Measurements from ENCODE around the gene CDRT15L2. TPM values are rescaled to one million over a fixed set of nuclear protein-coding genes. Genes with fewer than 3 reads are reported as not detected.
"Not testable (repeated sequence)": the region's sequence is repeated elsewhere in the genome, so short reads cannot be mapped to it uniquely, and the experiment has no call there.

Gene CDRT15L2
- polyA plus RNA-seq, 4 donors, result not detected

DNA sequence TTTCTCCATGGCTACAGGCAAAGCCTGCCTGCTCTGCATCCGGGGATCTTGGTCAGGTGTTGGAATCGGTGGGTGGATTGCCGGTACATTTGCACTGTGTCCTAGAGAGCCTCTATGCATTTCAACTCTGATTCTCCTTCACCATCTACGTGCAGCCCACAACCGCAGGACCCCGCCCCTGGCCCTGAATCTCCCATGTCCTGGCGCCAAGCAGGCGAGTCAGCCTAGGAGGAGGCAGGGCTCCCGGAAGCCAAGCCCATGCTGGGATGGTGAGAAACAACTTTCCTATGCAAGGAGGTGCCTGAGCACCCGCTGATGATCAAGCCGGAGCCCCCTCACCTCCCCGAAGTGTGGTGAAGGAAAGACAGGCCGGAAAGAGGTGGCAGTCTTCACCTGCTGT lies 7.9 kb upstream of the CDRT15L2 start:
- DNase-seq (ENCODE audit: low read depth in 4 of 4, low spot score in 3 of 4), result not testable (repeated sequence)

GRCh38 chr17:20573216-20573615 lies 6.3 kb upstream of the CDRT15L2 start:
- DNase-seq (ENCODE audit: low read depth in 4 of 4, low spot score in 3 of 4), result not testable (repeated sequence)

GRCh38 chr17:20575071-20575470 lies 4.5 kb upstream of the CDRT15L2 start:
- DNase-seq (ENCODE audit: low read depth in 4 of 4, low spot score in 3 of 4), result not testable (repeated sequence)

DNA sequence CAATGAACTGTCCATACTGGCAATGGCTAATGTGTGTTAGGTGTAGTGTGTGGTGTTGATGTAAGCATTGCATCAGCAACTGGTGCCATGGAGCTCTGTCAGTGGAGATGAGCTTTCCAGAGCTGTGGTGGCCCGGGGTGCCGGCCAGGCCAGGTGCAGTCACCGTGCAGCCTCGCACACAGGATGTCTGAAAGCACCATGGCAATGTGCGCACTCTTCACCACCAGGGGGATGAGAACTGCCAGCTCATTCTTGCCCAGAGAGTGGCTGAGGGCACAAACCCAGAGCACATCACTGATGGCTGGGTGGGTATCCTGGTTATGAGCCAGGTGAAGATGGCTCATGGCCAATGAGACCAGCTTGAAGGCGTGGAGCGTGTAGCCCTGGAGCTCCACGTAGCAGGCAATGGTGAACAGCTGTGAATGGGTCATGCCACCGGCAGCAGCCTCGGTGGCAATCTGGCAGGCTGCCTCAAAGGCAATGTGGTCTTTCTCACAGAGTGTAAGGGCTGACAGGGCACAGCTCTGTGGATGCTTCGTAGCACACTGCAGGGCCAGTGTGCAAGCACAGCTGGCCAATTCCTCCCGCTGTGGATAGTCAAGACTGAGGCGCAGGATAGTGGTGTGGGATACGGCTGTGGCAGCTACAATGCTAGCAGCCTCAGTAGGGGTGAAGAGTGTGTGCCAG lies 4.5 kb downstream of the CDRT15L2 start:
- DNase-seq (ENCODE audit: low read depth in 4 of 4, low spot score in 3 of 4), result not testable (repeated sequence)

- peak in 1 of 4 donors; percentile 6 for DNase-seq (ENCODE audit: low read depth in 4 of 4, low spot score in 3 of 4)
Measured at GRCh38 chr17:20588744-20589453, 9.4 kb downstream of the CDRT15L2 start.

DNA sequence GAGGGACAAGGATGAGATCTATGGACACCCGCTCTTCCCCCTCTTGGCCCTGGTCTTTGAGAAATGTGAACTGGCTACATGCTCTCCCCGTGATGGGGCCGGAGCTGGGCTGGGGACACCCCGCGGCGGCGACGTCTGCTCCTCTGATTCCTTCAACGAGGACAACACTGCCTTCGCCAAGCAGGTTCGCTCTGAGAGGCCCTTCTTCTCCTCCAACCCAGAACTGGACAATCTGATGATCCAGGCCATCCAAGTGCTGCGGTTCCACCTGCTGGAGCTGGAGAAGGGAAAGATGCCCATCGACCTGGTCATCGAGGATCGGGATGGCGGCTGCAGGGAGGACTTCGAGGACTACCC lies 9.9 kb downstream of the CDRT15L2 start:
- DNase-seq (ENCODE audit: low read depth in 4 of 4, low spot score in 3 of 4), result not testable (repeated sequence)

- DNase-seq (ENCODE audit: low read depth in 4 of 4, low spot score in 3 of 4), result not testable (repeated sequence)
Measured at GRCh38 chr17:20591040-20591439, 11.5 kb downstream of the CDRT15L2 start.

DNA sequence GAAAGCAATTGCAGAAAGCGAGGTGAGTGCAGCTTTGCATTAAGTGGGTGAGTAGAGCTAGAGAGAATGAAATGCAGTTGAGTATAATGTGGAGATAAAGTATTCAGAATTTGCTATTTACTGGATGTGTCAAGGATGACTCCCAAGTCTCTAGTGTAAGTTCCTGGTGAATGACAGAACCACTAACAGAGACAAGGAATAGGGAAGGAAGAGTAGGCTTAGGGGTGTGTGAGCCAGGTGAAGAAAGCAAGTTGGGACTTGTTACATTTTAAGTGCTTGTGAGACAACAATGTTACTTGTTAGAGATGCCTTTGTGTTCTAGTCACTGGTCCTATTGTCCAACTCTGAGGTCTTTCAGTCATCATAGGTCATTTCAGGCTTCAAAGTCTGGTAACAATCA lies 26.0 kb downstream of the CDRT15L2 start:
- DNase-seq (ENCODE audit: low read depth in 4 of 4, low spot score in 3 of 4), result not testable (repeated sequence)

GRCh38 chr17:20609490-20609889 lies 30.0 kb downstream of the CDRT15L2 start:
- not testable (repeated sequence) for DNase-seq (ENCODE audit: low read depth in 4 of 4, low spot score in 3 of 4)

DNA sequence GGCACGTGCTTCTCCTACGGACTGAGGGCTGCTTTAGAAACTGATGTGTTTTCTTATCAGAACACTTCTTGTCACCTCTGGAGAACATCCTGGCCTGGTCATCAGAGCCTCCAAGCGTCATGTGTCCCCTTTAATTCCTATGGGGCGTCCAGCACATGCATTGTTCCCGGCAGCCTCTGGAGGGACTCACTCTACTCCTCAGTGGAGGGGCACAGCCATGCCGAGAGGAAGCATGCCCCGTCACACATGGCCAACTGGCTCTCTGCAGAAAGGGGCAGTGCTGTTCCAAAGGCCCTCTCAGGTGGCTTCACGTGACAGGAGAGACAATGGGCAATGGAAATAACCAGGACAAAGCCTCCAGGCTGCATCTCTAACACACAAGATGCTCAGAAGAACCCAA lies 31.8 kb downstream of the CDRT15L2 start:
- no peak for DNase-seq (ENCODE audit: low read depth in 4 of 4, low spot score in 3 of 4)

GRCh38 chr17:20612635-20613034 lies 33.1 kb downstream of the CDRT15L2 start:
- no peak for DNase-seq (ENCODE audit: low read depth in 4 of 4, low spot score in 3 of 4)

GRCh38 chr17:20613248-20613647 lies 33.7 kb downstream of the CDRT15L2 start:
- DNase-seq (ENCODE audit: low read depth in 4 of 4, low spot score in 3 of 4), result no peak

- no peak for DNase-seq (ENCODE audit: low read depth in 4 of 4, low spot score in 3 of 4)
Measured at GRCh38 chr17:20613905-20614304, 34.4 kb downstream of the CDRT15L2 start.

DNA sequence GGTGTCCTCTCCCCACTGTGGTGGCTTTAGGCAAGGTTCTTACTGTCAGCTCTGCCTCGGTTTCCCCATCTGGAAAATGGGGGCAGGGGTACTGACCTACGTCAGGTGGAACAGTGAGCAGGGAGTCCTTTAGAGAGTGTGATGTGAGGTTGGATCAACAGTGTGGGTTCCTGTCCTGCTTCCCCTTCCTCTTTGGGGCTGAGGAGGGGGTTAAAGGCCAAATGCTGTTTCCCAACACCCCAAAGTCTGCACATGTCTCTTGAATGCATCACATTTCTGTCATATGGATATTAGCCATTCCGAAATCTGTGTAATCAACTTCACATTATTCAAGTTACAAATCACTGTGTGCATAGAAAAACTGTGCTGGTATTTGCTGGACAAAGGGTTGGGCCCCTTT lies 35.9 kb downstream of the CDRT15L2 start:
- not testable (repeated sequence) for DNase-seq (ENCODE audit: low read depth in 4 of 4, low spot score in 3 of 4)

Other genes starting within 250 kb of the CDRT15L2 start
- gene LGALS9B, start 112.2 kb upstream of the CDRT15L2 start, polyA plus RNA-seq (ENCODE audit: insufficient read length in 4 of 4), result not detected

Measured in left renal pelvis (tissue), 4 donors.